HG03025 (cell line): ENCODE measurements around the gene DCAF7.

ENCODE experiments used
- ATAC-seq: cut with Tn5 transposase; IDR thresholded peaks from one replicate; pipeline ENCODE4 v1.9.1; 2021; ENCODE audit warnings: mild to moderate bottlenecking, moderate library complexity; ENCODE audit not compliant: unreplicated experiment, low FRiP score

The DCAF7 gene

GRCh38 chr17:63523253-63523855 lies 26.9 kb upstream of the DCAF7 start, which contains the start of gene KCNH6:
TSS of gene KCNH6 (plus strand) at chr17:63523358. CDS start at chr17:63523414, 56 bp downstream.
- no peak for ATAC-seq

- no peak for ATAC-seq
These were observed 26.2 kb upstream of the DCAF7 start for GRCh38 chr17:63524051-63524450.

DNA sequence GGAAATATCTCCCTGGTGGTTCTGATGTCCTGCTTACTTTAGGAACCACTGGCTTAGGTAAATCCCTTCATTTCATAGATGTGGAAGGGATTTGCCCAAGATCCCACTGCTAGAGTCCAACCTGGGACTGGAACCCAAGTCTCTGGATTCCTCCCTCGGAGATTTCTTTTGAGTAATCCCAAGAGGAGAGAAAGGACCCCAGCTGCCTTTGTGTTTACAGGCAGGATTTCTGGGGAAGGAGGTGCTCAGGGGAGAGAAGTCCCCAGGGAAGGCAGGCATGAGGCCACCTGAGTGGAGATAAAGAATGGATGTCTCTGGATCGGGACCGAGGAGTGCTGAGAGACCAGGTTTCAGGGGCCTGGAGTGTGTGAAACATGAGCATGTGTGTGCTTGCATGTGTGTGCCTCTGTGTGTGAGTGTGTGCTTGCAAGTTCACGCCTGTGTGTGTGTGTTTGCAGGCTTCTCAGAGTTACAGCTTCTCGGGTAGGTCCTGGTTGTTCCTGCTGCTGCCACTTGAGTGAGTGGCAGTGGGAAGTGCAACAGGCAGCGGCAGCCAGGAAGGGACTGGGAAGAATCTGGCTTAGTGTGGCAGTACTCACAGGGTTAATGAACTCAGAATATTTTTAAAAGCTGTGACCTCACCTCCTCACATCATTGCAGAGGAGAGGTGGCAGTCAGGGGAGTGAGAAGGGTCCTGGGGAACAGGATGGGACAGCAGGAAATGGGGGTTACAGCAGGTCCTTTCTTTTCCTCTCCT lies 24.9 kb upstream of the DCAF7 start:
- ATAC-seq: no peak

DNA sequence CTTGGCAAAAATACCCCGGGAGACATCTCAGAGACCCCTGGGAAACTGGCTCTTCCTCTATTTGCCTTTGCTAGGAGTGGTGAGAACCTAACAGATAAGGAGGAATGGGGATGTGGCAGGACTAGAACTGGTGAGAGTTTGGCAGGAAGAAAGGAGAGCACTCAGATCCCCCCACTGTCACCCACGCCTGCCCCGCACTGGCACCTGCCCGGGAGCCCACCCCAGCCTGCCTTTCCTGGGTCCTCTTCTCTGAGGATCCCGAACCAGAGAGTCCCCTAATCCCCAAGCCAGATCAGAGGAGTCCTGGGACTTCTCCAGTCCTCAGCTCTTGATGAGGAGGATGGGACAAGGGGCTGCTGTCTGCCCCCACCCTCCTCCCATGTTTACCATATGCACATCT lies 23.4 kb upstream of the DCAF7 start:
- no peak for ATAC-seq

DNA sequence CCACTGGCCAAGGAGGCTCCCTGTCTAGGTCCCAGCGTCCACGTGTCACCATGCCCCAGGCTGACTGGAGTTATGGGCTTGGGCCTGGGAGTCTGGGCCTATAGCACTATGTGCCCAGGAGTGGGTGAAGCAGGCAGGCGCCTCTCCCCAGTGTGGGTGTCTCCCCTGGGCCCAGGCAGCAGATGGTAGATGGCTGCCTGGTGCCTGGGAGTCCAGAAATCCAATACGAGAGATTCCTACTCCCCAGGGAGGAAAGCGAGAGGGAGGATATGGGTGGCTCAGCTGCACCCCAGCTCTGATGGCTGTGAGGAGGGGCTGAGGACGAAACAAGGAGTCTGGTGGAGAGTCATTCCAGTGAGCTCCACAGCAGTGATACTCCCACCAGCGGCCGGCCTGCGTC lies 22.1 kb upstream of the DCAF7 start:
- ATAC-seq: no peak

GRCh38 chr17:63529711-63530556 lies 20.3 kb upstream of the DCAF7 start:
- ATAC-seq: no peak

DNA sequence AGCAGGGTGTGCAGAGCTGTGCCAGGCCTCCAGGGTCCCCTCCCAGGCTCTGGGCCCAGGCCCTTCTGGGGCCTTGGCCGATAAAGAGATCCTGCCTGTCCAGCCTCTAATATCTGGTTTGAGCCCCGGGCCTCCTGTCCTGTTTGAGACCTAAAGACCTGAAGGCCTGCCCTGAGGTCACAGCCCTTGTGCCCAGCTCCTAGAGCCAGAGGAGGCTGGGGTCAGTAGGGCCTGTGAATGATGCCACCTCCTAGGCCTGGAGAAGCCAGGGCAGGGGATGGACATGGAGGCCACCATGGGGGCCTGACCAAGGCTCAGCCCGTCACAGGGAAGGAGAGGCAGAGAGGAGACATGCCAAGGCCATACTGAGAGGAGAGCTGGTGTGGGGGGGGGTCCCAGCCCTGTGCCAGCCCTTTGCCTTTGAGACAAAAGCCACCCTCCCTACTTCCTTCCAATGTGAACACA lies 19.7 kb upstream of the DCAF7 start:
- ATAC-seq: no peak

- no peak for ATAC-seq
These were observed 19.0 kb upstream of the DCAF7 start for GRCh38 chr17:63531022-63531965.

GRCh38 chr17:63533433-63534077 lies 16.7 kb upstream of the DCAF7 start:
- no peak for ATAC-seq

- ATAC-seq: no peak
These were observed 16.2 kb upstream of the DCAF7 start for GRCh38 chr17:63534078-63534570.

- ATAC-seq: no peak
These were observed 15.3 kb upstream of the DCAF7 start for GRCh38 chr17:63534816-63535455.

DNA sequence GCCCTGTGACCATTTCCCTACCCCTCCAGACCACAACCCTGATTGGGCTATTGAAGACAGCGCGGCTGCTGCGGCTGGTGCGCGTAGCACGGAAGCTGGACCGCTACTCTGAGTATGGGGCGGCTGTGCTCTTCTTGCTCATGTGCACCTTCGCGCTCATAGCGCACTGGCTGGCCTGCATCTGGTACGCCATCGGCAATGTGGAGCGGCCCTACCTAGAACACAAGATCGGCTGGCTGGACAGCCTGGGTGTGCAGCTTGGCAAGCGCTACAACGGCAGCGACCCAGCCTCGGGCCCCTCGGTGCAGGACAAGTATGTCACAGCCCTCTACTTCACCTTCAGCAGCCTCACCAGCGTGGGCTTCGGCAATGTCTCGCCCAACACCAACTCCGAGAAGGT lies 14.6 kb upstream of the DCAF7 start:
- no peak for ATAC-seq

GRCh38 chr17:63537001-63537400 lies 13.3 kb upstream of the DCAF7 start:
- ATAC-seq: no peak

- no peak for ATAC-seq
These were observed 12.1 kb upstream of the DCAF7 start for GRCh38 chr17:63537991-63538692.

DNA sequence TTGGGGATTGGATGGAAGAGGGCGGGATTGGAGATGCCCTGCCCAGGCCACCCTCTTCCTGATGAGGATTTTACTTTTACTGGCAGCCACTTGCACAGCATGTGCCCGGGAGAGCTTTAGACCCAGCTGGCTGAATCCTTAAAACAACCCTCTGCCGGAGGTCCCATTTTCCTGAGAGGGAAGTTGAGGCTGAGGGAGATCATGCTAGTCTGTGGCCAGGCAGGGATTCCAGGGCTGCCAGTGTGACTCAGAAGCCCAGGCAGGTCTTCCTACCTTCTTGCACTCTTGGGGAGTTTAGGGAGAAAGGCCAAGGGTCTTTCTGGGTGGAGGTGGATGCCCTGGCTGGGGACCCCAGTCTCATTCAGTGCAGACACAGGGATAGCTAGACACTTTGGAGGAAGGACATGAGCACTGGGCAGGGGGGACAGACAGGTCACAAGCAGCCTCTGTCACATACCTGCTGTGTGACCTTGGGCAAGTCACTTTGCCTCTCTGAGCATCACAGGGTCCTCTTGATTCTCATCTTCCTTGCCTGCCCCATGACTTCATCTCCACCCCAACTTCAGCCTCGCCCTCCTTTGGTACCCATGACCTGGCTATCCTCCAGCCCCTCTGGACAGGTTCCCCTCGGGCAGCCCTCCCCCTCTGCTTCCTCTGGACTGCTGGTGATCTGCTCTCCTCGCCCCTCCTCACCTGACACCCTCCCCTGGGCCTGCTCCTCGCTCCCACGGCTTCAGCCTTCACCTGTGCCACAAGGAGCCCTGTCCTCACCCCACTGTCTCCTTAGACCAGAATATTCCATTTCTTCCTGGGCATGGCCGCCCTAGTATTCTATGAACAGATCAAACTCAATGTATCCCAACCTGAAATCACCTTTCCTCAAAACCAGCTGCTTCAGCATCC lies 11.3 kb upstream of the DCAF7 start:
- ATAC-seq: no peak

DNA sequence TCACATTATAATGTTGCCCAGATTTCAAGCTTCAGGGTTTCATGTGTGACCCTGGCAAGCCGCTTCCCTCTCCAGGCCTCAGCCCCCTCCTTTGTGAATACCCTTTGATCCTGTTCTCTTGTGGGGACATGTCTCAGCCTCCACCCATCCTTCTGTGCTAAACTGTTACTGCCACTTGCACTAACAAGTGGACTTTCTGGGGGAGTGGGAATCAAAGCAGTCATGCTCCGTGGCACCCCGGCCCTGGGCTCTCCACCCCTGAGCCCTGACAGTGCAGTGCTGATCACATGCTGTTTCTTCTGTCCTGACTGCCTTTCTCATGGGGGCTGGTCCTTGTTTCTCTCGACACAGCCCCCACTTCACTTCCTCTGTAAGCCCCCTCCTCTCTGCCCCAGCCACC lies 9.7 kb upstream of the DCAF7 start:
- no peak for ATAC-seq

DNA sequence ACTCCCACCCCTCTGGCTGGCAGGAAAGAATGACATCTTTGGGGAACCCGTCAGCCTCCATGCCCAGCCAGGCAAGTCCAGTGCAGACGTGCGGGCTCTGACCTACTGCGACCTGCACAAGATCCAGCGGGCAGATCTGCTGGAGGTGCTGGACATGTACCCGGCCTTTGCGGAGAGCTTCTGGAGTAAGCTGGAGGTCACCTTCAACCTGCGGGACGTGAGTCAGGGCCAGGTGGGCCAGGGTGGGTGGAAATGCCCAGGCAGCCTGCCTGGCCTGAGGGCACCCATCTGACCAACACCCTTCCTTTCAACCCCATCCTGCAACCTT lies 8.1 kb upstream of the DCAF7 start:
- no peak for ATAC-seq
